NCI-H2196 (cell line): ENCODE measurements around the gene TPM1.

ENCODE experiments used
- DNase-seq: peaks from one replicate; lab custom pipeline; 2025; ENCODE audit not compliant: unreplicated experiment; lab: John Stamatoyannopoulos, UW

Gene TPM1

GRCh38 chr15:63015618-63016017 lies 26.9 kb upstream of the TPM1 start:
- no peak for DNase-seq

GRCh38 chr15:63016234-63016633 lies 26.3 kb upstream of the TPM1 start:
- no peak for DNase-seq

- no peak for DNase-seq
Observed at GRCh38 chr15:63018639-63019038, 23.9 kb upstream of the TPM1 start.

- peak; percentile 28 for DNase-seq
Observed at GRCh38 chr15:63019511-63020109, 22.9 kb upstream of the TPM1 start.

GRCh38 chr15:63020128-63020527 lies 22.4 kb upstream of the TPM1 start:
- DNase-seq: no peak

GRCh38 chr15:63020759-63021430 lies 21.7 kb upstream of the TPM1 start:
- DNase-seq: no peak

GRCh38 chr15:63022181-63022580 lies 20.4 kb upstream of the TPM1 start:
- DNase-seq: no peak

- DNase-seq: no peak
Observed at GRCh38 chr15:63022663-63023062, 19.9 kb upstream of the TPM1 start.

- DNase-seq: no peak
Observed at GRCh38 chr15:63023351-63023945, 19.1 kb upstream of the TPM1 start.

GRCh38 chr15:63025460-63025859 lies 17.1 kb upstream of the TPM1 start:
- DNase-seq: no peak

- no peak for DNase-seq
Observed at GRCh38 chr15:63027646-63028045, 14.9 kb upstream of the TPM1 start.

GRCh38 chr15:63028442-63029110 lies 14.0 kb upstream of the TPM1 start:
- DNase-seq: no peak

- no peak for DNase-seq
Observed at GRCh38 chr15:63029676-63030075, 12.9 kb upstream of the TPM1 start.

- no peak for DNase-seq
Observed at GRCh38 chr15:63030101-63030551, 12.4 kb upstream of the TPM1 start.

GRCh38 chr15:63034578-63034977 lies 8.0 kb upstream of the TPM1 start:
- no peak for DNase-seq

- no peak for DNase-seq
Observed at GRCh38 chr15:63035253-63035652, 7.3 kb upstream of the TPM1 start.

- DNase-seq: no peak
Observed at GRCh38 chr15:63035977-63036376, 6.6 kb upstream of the TPM1 start.

GRCh38 chr15:63037976-63038720 lies 4.4 kb upstream of the TPM1 start:
- no peak for DNase-seq

- no peak for DNase-seq
Observed at GRCh38 chr15:63038926-63039673, 3.4 kb upstream of the TPM1 start.

GRCh38 chr15:63039811-63040210 lies 2.7 kb upstream of the TPM1 start:
- no peak for DNase-seq

- DNase-seq: no peak
Observed at GRCh38 chr15:63040509-63040908, 2.0 kb upstream of the TPM1 start.
